SU-DHL-6 (cell line): ENCODE measurements around the gene TUBAL3.

Experiments used
- H2AFZ ChIP-seq: fragments of 200-600 bp; sonication (generic); 2 replicates; pipeline ENCODE4 v1.6.1; 2014; ENCODE audit warnings: low read depth, mild to moderate bottlenecking, moderate library complexity, mixed read lengths, antibody characterized with exemption, low read length; ENCODE audit not compliant: severe bottlenecking
- H3F3A ChIP-seq: fragments of 200-600 bp; shearing (Covaris generic); 2 replicates; pipeline ENCODE4 v1.6.0; 2016; ENCODE audit warnings: antibody characterized with exemption, mild to moderate bottlenecking; ENCODE audit not compliant: insufficient read depth
- H3K27ac ChIP-seq: fragments of 200-600 bp; sonication (generic); 2 replicates; pipeline ENCODE4 v1.5.1; 2016; ENCODE audit warnings: low read depth, mild to moderate bottlenecking, low read length, moderate library complexity, mixed read lengths
- H3K27me3 ChIP-seq: fragments of 200-600 bp; sonication (generic), shearing (Covaris generic); 2 replicates; pipeline ENCODE4 v1.6.0; 2014; ENCODE audit warnings: mild to moderate bottlenecking, low read length
- H3K36me3 ChIP-seq: fragments of 200-600 bp; sonication (generic); 2 replicates; pipeline ENCODE4 v1.6.1; 2014; ENCODE audit warnings: mild to moderate bottlenecking, low read length, mixed read lengths
- H3K4me2 ChIP-seq: fragments of 300-600, 200-600 bp; shearing (Covaris generic), sonication (generic); 2 replicates; pipeline ENCODE4 v1.6.0; 2014; ENCODE audit warnings: low read length, low read depth, mild to moderate bottlenecking; ENCODE audit not compliant: poor library complexity, severe bottlenecking
- H3K4me3 ChIP-seq: fragments of 200-600 bp; sonication (generic); 2 replicates; pipeline ENCODE4 v1.5.1; 2014; ENCODE audit warnings: antibody characterized with exemption, low read length, mild to moderate bottlenecking, mixed read lengths; ENCODE audit not compliant: insufficient read depth, poor library complexity, severe bottlenecking
- H3K79me2 ChIP-seq: fragments of 200-600 bp; sonication (generic); 2 replicates; pipeline ENCODE4 v1.6.1; 2014; ENCODE audit warnings: mild to moderate bottlenecking, low read length, moderate library complexity; ENCODE audit not compliant: insufficient read depth
- H3K9ac ChIP-seq: fragments of 200-600 bp; sonication (generic); 2 replicates; pipeline ENCODE4 v1.7.0; 2014; ENCODE audit warnings: mild to moderate bottlenecking, low read length
- H3K9me2 ChIP-seq: fragments of 200-600 bp; sonication (generic); replicated peaks from 2 replicates; pipeline ENCODE4 v1.6.1; 2014; ENCODE audit warnings: low read length; ENCODE audit not compliant: insufficient read depth
- H3K9me3 ChIP-seq: fragments of 200-600 bp; sonication (generic); 2 replicates; pipeline ENCODE4 v1.6.1; 2014; ENCODE audit warnings: low read length, mixed read lengths; ENCODE audit not compliant: insufficient read depth
- H4K20me1 ChIP-seq: fragments of 200-600 bp; sonication (generic); 2 replicates; pipeline ENCODE4 v1.6.1; 2014; ENCODE audit warnings: low read depth, mild to moderate bottlenecking, antibody characterized with exemption, low read length, moderate library complexity, mixed read lengths
- CTCF ChIP-seq: fragments of 200-600 bp; sonication (generic); IDR thresholded peaks from one replicate; pipeline ENCODE4 v1.5.1; 2017; ENCODE audit warnings: antibody characterized with exemption, mild to moderate bottlenecking, low read length, moderate library complexity; ENCODE audit not compliant: insufficient read depth, poor library complexity, severe bottlenecking
- EZH2phosphoT487 ChIP-seq: fragments of 200-600 bp; sonication (generic), shearing (Covaris generic); conservative IDR thresholded peaks from 2 replicates; pipeline ENCODE4 v1.6.1; 2018; ENCODE audit warnings: mild to moderate bottlenecking, antibody characterized with exemption, low read length, moderate library complexity, mixed read lengths

Gene TUBAL3

DNA sequence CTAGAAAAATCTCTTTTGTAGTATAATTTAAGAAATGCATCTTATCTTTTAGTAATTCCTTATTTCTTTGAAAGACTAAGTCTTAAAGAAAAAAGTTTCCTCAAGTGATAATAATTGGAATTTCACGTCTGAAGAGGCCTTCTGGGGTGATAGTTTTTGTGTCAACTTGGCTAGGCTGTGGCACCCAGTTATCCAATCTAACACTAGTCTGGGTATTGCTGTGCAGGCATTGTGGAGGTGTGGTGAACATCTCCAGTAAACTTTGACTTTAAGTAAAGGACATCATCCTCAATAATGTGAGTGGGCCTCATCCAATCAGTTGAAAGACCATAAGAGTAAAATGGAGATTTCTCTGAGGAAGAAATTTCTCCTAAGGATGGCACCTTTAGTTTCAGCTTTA is 2.3 kb upstream of the TUBAL3 start:
- Histone ChIP-seq H3K79me2 (no peaks in the 10 kb centered on the region), H3K27ac (no peak overlapping the region), H3K9me2 (no peaks in the 10 kb centered on the region), H3K9ac (no peak overlapping the region), H2AFZ (no peak overlapping the region), H3K27me3 (no peaks in the 10 kb centered on the region), H4K20me1 (no peaks in the 10 kb centered on the region), H3F3A (no peaks in the 10 kb centered on the region), H3K4me2 (no peak overlapping the region), H3K36me3 (no peaks in the 10 kb centered on the region), H3K9me3 (peaks cover 5% of the 10 kb centered on the region; the same call in 1 of the 2 replicates), H3K4me3 (no peak overlapping the region)
- TF ChIP-seq CTCF (no peak), EZH2phosphoT487 (no peak)

DNA sequence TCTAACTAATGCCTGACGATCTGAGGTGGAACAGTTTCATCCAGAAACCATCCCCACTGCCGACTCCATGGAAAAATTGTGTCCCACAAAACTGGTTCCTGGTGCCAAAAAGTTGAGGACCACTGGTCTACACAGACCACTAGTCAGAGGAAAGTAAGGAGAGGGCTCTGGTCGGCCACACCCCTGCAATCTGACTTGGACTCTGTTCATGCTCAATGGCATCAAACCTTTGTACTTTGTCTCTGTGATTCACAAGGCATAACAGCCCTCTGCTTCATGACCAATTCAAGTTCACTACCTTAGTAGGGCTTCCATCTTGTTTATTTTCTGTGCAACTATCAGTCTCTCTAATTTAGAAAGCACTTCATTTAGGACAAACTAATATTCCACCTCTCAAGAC is 1.8 kb downstream of the TUBAL3 start:
- no peak overlapping the region for H2AFZ ChIP-seq
- peaks cover 5% of the 10 kb centered on the region; the same call in 1 of the 2 replicates for H3K9me3 ChIP-seq
- H3K27ac ChIP-seq = no peak overlapping the region
- H3F3A ChIP-seq = no peaks in the 10 kb centered on the region
- TF ChIP-seq CTCF = no peak
- no peak for TF ChIP-seq EZH2phosphoT487
- H3K9me2 ChIP-seq = no peaks in the 10 kb centered on the region
- H3K36me3 ChIP-seq = no peaks in the 10 kb centered on the region
- no peaks in the 10 kb centered on the region for H4K20me1 ChIP-seq
- no peaks in the 10 kb centered on the region for H3K27me3 ChIP-seq
- H3K9ac ChIP-seq = no peak overlapping the region
- H3K79me2 ChIP-seq = no peaks in the 10 kb centered on the region
- no peak overlapping the region for H3K4me3 ChIP-seq
- no peak overlapping the region for H3K4me2 ChIP-seq

DNA sequence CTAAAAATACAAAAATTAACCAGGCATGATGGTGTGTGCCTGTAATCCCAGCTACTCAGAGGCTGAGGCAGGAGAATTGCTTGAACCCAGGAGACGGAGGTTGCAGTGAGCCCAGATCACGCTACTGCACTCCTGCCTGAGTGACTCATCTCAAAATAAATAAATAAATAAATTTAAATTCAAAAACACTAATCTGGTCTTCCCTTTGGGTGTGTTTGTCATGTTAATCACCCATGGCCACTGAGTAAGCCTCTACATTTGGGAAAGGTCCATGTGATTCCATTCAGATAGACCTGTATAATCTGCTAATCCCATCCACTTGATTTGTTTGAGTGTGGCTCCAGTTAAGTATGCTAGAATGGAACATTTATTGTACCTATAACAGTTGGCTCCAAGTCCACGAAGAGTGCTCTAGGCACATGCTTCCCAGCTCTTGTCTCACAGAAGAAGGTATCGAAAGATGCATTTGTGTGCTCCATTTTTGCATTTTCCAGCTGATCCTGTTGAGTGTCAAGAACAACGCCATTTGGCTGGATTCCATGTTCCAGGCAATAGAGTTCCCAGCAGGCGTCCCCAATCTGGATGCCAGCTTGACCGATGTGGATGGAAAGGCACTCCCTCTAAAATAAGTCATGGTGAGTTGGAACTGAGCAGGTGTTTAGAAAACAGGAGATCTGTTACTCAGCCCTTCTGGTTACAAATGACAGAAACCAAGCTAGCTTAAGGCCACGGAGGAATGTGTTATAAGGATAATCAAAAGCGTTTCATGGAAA is 4.0 kb downstream of the TUBAL3 start:
- no peaks in the 10 kb centered on the region for H4K20me1 ChIP-seq
- no peak overlapping the region for H3K27ac ChIP-seq
- no peaks in the 10 kb centered on the region for H3K9me2 ChIP-seq
- TF ChIP-seq EZH2phosphoT487 (no peak), CTCF (no peak)
- no peaks in the 10 kb centered on the region for H3K79me2 ChIP-seq
- H3K4me3 ChIP-seq = no peak overlapping the region
- no peaks in the 10 kb centered on the region for H3F3A ChIP-seq
- H3K4me2 ChIP-seq = no peak overlapping the region
- H3K27me3 ChIP-seq = no peaks in the 10 kb centered on the region
- no peak overlapping the region for H2AFZ ChIP-seq
- H3K36me3 ChIP-seq = no peaks in the 10 kb centered on the region
- no peaks in the 10 kb centered on the region for H3K9me3 ChIP-seq
- H3K9ac ChIP-seq = no peak overlapping the region
